Stimulated activated CD4-positive, alpha-beta T cell treated with anti-CD3 and anti-CD28 coated beads, Interleukin-12 subunit alpha, Interleukin-12 subunit beta, amount 100 ng/mL, for 24 hours (primary cell): ENCODE measurements around the gene PSME4.

Source experiments
- DNase-seq, 2 experiments: peaks; one replicate each; pipeline ENCODE4 v3.0.0-alpha.2; 2020; ENCODE audit warnings: low read depth in 2 of 2

The PSME4 gene

DNA sequence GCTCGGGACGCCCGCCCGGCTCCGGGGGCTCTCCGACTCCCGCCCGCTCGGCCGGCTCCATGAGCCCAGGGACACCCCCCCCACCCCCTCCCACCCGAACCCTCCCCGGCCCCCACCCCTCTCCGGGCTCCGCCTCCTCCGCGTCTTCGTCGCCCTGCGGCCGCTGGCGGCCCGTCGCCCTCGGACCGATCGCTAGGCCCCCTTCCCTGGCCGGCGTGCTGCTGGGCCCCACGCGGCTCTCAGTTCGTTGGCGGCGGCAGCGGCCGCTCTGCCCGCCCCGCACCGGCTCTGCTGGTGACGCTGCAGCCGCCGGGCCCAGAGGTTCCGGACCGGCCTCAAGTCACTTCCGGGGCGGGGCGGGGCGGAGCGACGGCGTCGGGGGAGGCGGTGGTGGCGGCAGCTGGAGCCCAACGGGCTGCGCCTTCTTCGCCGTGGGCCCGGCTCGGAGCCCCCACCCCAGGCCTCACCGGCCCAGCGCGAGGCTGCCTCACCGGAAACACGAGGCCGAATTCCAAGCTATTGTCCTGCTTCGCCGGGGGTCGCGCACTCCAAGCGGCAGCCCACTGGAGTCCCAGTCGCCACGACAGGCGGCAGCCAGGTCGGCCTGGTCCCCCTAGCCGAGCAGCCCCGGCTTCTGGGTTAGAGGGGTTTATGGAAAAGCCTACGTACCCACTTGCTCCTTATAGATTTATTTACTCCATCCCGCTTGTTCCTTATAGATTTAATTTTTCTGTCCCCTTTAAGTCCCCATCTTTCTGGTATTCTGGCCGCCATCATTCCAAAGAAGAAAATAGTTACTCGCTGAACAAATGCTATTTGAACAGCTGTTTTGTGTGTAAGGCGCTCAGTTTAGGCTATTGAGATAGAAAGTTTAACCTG lies at the start of gene PSME4:
TSS of gene PSME4 (minus strand) at position 270 of the 879 bp plus-strand sequence. CDS start at position 61, 209 bp downstream.
- peak; percentile 92 to 94 for DNase-seq

- no peak for DNase-seq
Measured at GRCh38 chr2:54015798-54016699, 45.3 kb upstream of the PSME4 start.

- DNase-seq = no peak
Measured at GRCh38 chr2:54013996-54014395, 43.2 kb upstream of the PSME4 start.

- no peak for DNase-seq
Measured at GRCh38 chr2:54012538-54013141, 41.8 kb upstream of the PSME4 start.

DNA sequence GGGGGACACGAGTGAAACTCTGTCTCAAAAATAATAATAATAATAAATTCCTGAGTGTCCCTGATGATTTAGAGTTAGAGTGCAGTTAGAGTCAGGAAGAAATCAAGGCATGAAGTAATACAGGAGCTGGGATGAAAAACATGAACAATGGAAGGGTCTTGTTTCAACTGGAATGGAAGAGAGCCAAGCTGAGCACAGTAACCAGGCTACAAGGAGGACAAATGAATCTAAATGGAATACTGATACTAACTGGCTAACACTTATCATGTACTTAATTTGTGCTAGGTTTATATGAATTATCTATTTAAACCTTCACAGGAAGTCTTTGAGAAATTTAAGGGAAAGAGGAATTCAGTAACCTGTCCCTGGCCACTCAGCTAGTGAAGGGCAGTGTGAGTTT lies 38.8 kb upstream of the PSME4 start:
- no peak for DNase-seq

DNA sequence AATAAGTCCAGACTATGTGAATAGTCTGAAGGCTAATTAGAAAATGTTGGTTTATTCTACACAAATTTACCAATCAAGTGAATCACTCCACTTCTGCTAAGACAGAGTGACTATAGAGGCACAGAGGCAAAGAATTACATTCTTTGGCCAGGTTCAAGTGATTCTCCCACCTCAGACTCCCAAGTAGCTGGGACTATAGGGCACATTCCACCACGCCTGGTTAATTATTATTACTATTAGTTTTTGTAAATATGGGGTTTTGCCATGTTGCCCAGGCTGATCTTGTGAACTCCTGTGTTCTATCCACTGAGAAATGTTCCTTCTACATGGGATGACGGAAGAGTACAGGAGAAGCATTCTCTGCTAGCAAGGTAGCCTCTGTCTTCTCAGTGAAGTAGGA lies 37.6 kb upstream of the PSME4 start:
- DNase-seq = no peak

DNA sequence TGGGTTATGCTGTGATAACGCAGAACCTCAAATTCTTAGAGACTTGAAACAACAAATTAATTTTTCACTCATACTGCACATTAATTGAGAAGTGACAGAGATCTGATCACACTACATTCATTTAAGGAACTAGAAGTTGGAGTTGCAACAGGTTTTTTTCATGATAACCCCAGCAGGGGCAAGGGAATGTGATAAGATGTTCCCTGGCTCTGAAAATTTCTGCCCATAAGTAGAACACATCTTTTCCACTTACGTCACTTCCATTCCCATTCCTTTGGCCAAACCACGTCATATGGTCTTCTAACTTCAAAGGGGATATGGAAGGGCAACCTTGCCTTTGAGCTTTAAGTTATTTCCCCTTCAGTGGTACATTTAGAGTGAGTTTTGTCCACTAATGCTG lies 29.7 kb upstream of the PSME4 start:
- no peak for DNase-seq

DNA sequence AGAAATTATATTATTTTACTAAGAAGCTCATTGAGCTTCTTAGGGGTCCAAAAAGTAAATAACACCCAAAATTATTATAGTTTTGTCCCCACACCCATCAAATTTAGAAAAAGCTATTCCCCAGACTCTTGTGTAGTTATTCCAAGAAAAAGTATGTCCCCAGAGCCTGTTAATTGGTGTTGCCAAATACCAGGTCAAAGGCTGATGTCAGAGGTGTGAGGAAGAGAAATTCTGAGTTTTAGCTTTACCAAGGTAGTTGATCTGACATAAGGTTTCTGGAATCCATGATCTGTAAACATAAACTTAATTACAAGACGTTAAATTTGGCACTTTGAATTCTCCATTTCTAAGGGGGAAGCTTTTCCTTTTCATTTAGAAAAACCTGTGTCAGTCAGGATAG lies 29.3 kb upstream of the PSME4 start:
- no peak for DNase-seq

DNA sequence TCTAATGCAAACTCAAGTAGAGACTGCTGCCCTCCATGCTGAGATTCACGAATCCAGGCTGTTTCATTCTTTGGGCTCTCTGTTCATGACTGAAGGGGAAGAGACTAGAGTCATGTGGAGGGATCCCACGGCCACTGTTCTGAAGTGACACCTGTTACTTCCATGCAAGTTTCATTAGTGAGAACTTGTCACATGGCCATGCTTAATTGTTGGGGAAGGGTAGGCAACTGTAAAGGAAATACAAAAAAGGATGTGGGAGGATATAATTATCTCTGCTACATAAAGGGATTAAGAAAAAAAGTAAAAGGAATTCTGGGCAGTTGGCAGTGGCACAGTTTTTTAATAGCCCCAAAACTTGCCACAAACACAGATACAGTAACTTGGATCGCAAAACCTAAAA lies 28.0 kb upstream of the PSME4 start:
- DNase-seq = no peak

GRCh38 chr2:53994818-53995808 lies 24.3 kb upstream of the PSME4 start:
- DNase-seq = no peak

GRCh38 chr2:53991948-53992347 lies 21.2 kb upstream of the PSME4 start:
- no peak for DNase-seq

DNA sequence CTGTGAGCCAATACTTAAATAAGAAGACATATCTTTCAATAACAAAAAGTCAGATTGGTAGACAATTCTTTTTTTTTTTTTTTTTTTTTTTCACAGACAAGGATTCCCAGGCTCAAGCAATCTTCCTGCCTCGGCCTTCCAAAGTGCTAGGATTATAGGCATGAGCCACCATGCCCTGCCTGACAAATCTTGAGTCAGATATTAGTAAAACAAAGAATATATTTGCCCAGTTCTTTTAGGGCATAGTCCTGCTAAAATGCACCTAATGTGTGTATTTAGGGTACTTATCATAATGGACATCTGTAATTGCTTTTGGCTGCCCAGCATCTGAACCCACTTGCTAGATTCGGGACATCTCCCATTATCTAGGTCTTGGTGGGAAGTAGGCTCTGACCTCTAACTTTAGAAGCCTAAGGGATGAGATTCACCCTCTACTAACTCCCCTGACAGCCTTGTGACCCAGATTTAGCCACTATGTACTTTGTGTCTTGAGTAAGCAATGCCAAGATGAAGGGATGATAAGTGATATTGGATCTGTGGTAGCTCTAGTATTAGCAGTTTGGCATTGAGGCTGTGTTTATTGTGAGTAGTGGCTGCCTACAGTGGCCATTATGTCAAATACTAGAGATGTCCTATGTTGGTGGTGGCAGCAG lies 18.5 kb upstream of the PSME4 start:
- DNase-seq = no peak

DNA sequence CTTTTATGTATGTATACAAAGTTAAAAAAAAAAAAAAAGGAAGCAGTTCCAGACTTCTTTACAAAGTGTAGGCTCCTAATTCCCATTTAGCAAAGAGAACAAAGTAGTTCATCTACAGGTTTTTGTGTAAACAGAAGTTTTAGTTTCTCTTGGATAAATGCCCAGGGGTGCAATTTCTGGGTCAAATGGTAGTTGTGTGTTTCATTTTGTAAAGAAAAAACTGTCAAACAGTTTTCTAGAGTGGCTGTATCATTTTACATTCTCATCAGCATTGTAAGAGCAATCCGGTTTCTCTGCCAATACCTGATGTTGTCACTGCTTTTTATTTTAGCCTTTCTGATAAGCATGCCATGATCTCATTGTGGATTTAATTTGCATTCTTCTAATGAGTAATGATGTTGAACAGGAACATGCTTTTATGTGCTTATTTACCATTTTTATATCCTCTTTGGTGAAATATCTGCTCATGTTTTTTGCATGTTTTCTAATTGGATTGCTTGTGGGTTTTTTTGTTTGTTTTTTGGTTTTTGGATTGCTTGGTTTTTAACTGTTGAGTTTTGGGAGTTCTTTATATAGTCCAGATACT lies 16.6 kb upstream of the PSME4 start:
- no peak for DNase-seq

DNA sequence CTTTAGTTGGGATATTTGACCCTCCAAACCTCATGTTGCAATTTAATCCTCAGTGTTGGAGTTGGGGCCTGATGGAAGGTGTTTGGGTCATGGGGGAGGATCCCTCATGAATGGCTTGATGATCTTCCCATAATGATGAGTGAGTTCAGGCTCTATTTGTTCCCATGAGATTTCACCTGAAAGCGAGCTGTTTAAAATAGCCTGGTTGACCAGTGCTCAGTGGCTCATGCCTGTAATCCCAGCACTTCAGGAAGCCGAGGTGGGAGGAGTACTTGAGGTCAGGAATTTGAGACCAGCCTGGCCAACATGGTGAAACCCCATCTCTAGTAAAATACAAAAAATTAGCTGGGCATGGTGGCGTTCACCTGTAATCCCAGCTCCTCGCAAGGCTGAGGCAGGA lies 14.9 kb upstream of the PSME4 start:
- DNase-seq = no peak

GRCh38 chr2:53969968-53970723 lies 647 bp downstream of the PSME4 start:
- DNase-seq = peak; percentile 2 to 9

DNA sequence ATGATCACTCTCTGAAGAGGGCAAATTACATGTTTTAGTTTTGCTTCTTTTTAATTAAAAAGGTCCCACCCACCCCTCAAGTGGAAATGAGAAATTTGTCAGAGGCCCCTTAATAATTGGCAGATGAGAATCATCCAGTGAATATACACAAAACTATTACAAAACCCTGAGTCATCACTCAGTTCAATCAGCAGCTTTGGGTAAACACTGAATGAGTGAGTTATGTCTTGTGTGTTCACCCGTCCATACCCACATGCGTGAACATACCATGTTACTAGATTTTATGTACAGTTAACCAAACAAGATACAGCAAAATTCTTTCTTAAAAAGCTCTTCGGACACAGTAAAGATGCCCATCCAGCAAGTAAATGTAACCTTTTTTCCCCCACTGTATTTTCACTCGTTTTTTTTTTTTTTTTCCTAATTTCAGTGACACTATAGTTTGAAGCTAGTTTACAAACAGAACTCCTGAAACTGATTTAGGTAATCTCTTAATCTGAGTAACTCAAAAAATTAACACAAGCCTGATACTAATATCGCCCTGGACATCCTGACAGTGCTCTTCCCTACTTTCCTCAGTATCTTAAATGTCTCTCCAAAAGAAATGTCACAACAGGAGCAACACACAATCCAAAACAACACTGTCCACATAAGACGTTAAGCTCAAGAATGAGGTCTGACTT lies 1.4 kb downstream of the PSME4 start:
- no peak for DNase-seq

GRCh38 chr2:53964987-53965687 lies 5.7 kb downstream of the PSME4 start:
- no peak for DNase-seq

DNA sequence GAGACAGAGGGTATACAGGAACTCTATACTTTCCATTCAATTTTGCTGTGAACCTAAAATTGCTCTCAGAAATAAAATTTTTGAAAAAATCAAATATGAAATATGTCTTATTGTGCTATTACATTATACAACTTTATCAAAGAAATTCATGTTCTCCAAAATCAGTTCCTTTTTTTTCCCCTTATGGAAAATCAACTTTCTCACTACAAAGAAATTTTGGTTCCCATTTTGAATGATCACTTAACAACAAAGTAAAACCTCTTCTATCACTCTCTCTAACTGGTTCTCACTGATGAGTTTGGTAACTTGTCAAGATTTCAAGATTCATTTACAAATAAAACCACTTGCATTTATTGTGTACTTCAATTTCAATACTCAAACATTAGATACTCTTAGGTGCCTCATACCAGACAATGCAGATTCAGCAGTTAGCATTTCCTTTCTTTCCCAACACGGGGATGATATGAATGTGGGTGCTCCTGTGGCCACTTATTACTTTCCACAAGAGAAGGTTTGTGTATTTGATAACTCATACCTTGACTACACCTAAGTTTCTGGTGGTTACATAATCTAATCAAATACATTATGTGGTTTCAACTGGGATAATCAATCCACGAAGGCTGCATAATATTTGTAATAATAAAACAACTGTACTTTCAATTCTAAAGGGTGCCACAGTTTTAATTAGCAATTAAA lies 6.4 kb downstream of the PSME4 start:
- no peak for DNase-seq
